K562 (cell line): ENCODE results near the gene TMED6. TPM values are rescaled to one million over a fixed set of nuclear protein-coding genes. Genes with fewer than 3 reads are reported as not detected.

Experiments used
- ATAC-seq: fragments of 200-7000 bp; cut with Tn5 transposase; 3 replicates; pipeline ENCODE4 v1.9.1; 2020; ENCODE audit warnings: moderate library complexity
- BruUV-seq: library from RNA; stranded (reverse); fragments of 400-500 nt; replicated peaks from 2 replicates; lab custom pipeline; 2021; lab: Mats Ljungman, UMichigan
- CTCF ChIA-PET: fragments of 300-600 bp; formaldehyde crosslinking; extraction: SDS; loops from one replicate; lab custom pipeline; 2021; ENCODE audit warnings: low intra/inter-chr PET ratio; lab: Yijun Ruan, JAX
- POLR2A ChIA-PET: fragments of 300-600, 350-650 bp; sonication (Branson Sonifier 250); formaldehyde crosslinking; extraction: SDS; loops from one replicate; lab custom pipeline; 2021; ENCODE audit warnings: antibody characterized with exemption, inconsistent platforms; lab: Yijun Ruan, JAX
- DNase-seq, 4 experiments: peaks; one replicate each; pipeline versions ENCODE4 v3.0.0 to v3.0.0-alpha.2; 2011 to 2018; ENCODE audit warnings: low spot score in 3 of 4, mixed read lengths in 3 of 4; ENCODE audit errors: extremely low read depth in 1 of 4
- FAIRE-seq: peaks from 2 replicates; lab custom pipeline; 2011; peaks lifted over from hg19 to GRCh38; lab: Jason Lieb, UNC
- H2AFZ ChIP-seq: 2 replicates; pipeline ENCODE4 v1.6.0; 2011; ENCODE audit warnings: low read depth, low read length, control low read depth, inconsistent platforms
- H3K27ac ChIP-seq: fragments of 200-600 bp; 3 replicates; pipeline ENCODE4 v1.8.0; 2011; ENCODE audit warnings: low read depth, mild to moderate bottlenecking, control low read depth, inconsistent platforms, low read length, moderate library complexity, mixed read lengths; ENCODE audit errors: extremely low read depth
- H3K27me3 ChIP-seq, 2 experiments: fragments of 300-600 bp in 1 of 2; 2 replicates in 1 of 2; 3 replicates in 1 of 2; pipeline versions ENCODE4 v1.6.0 to v1.8.0; 2011; ENCODE audit warnings: inconsistent platforms in 2 of 2, low read length in 2 of 2, mild to moderate bottlenecking in 1 of 2, mixed read lengths in 1 of 2, moderate library complexity in 1 of 2; ENCODE audit not compliant: control insufficient read depth in 2 of 2, insufficient read depth in 2 of 2
- H3K36me3 ChIP-seq: fragments of 300-600 bp; 3 replicates; pipeline ENCODE4 v1.8.0; 2011; ENCODE audit warnings: mild to moderate bottlenecking, low read length, inconsistent platforms; ENCODE audit not compliant: control insufficient read depth, insufficient read depth
- H3K4me1 ChIP-seq, 2 experiments: fragments of 200-600 bp in 1 of 2; replicated peaks in 1 of 2; 2 replicates in 1 of 2; 3 replicates in 1 of 2; pipeline versions ENCODE4 v1.5.1 to v1.8.0; 2011; ENCODE audit warnings: inconsistent platforms in 2 of 2, low read length in 2 of 2, mild to moderate bottlenecking in 1 of 2, mixed read lengths in 1 of 2, moderate library complexity in 1 of 2; ENCODE audit not compliant: control insufficient read depth in 2 of 2, insufficient read depth in 2 of 2
- H3K4me2 ChIP-seq: 2 replicates; pipeline ENCODE4 v1.6.1; 2011; ENCODE audit warnings: low read length, control low read depth, inconsistent platforms, mixed read lengths; ENCODE audit not compliant: insufficient read depth
- H3K4me3 ChIP-seq: fragments of 200-600 bp; sonication (generic), shearing (Covaris generic); 2 replicates; pipeline ENCODE4 v1.5.1; 2016; ENCODE audit warnings: control low read depth, inconsistent platforms
- H3K79me2 ChIP-seq: fragments of 200-600 bp; 3 replicates; pipeline ENCODE4 v1.8.0; 2011; ENCODE audit warnings: low read length, inconsistent platforms; ENCODE audit not compliant: control insufficient read depth, insufficient read depth
- H3K9ac ChIP-seq, 2 experiments: 2 replicates each; pipeline versions ENCODE4 v1.6.0 to v1.6.1; 2011; ENCODE audit warnings: low read depth in 2 of 2, low read length in 2 of 2, control low read depth in 1 of 2, inconsistent platforms in 1 of 2, mild to moderate bottlenecking in 1 of 2, mixed read lengths in 1 of 2; ENCODE audit not compliant: insufficient read depth in 1 of 2
- H3K9me1 ChIP-seq: one replicate; pipeline ENCODE4 v1.6.0; 2011; ENCODE audit warnings: inconsistent platforms, mild to moderate bottlenecking, low read length, moderate library complexity; ENCODE audit not compliant: control insufficient read depth, insufficient read depth
- H3K9me3 ChIP-seq: replicated peaks from 2 replicates; pipeline ENCODE4 v1.5.1; 2011; ENCODE audit warnings: low read depth, low read length, inconsistent platforms; ENCODE audit not compliant: control insufficient read depth, insufficient read depth
- H4K20me1 ChIP-seq: replicated peaks from 2 replicates; pipeline ENCODE4 v1.6.1; 2011; ENCODE audit warnings: low read length, inconsistent platforms, mixed read lengths; ENCODE audit not compliant: control insufficient read depth, insufficient read depth
- BCOR ChIP-seq: fragments of 450-650 bp; IDR thresholded peaks from 2 replicates; pipeline ENCODE4 v1.6.1; 2016
- CTBP1 ChIP-seq: fragments of 450-650 bp; IDR thresholded peaks from 2 replicates; pipeline ENCODE4 v1.6.1; 2016; ENCODE audit warnings: borderline replicate concordance
- FOS ChIP-seq: IDR thresholded peaks from 3 replicates; pipeline ENCODE4 v1.6.1; 2011; ENCODE audit not compliant: insufficient read length; ENCODE audit errors: extremely low read depth
- HDAC6 ChIP-seq: IDR thresholded peaks from 2 replicates; pipeline ENCODE4 v1.6.1; 2012; ENCODE audit warnings: low read depth, mild to moderate bottlenecking, control low read depth, inconsistent platforms, low read length, moderate library complexity
- MECOM ChIP-seq: fragments of 250-450 bp; sonication (Bioruptor Pico); IDR thresholded peaks from 2 replicates; pipeline ENCODE4 v1.8.0; 2022; ENCODE audit warnings: inconsistent platforms
- NCOA6 ChIP-seq: fragments of 450-650 bp; IDR thresholded peaks from 2 replicates; pipeline ENCODE4 v1.6.1; 2017; ENCODE audit warnings: mild to moderate bottlenecking
- POLR2A ChIP-seq: fragments of 450-650 bp; conservative IDR thresholded peaks from 2 replicates; pipeline ENCODE4 v1.6.1; 2016
- RFX1 ChIP-seq: fragments of 450-650 bp; IDR thresholded peaks from 2 replicates; pipeline ENCODE4 v1.6.1; 2016; ENCODE audit warnings: mild to moderate bottlenecking, moderate library complexity
- SMAD1 ChIP-seq: fragments of 150-350 bp; IDR thresholded peaks from 2 replicates; pipeline ENCODE4 v1.6.1; 2014; ENCODE audit warnings: low read length, low read depth; ENCODE audit not compliant: partially characterized antibody
- SREBF1 ChIP-seq: fragments of 150-350 bp; IDR thresholded peaks from 2 replicates; pipeline ENCODE4 v1.6.1; 2014; ENCODE audit warnings: antibody characterized with exemption, low read depth, low read length, borderline replicate concordance
- TAF7 ChIP-seq: fragments of 450-650 bp; IDR thresholded peaks from 2 replicates; pipeline ENCODE4 v1.6.1; 2016; ENCODE audit warnings: missing genetic modification characterization, missing compliant biosample characterization
- TEAD4 ChIP-seq, 2 experiments: sonication (generic) in 1 of 2; formaldehyde crosslinking in 1 of 2; IDR thresholded peaks; 2 replicates each; pipeline versions ENCODE4 v1.6.1 to v1.8.0; 2012 to 2022; ENCODE audit warnings: borderline replicate concordance in 1 of 2, inconsistent platforms in 1 of 2, low read length in 1 of 2, mild to moderate bottlenecking in 1 of 2, missing genetic modification reagents in 1 of 2
- ZNF12 ChIP-seq: sonication (generic); formaldehyde crosslinking; IDR thresholded peaks from 2 replicates; pipeline ENCODE4 v1.4.0; 2020; ENCODE audit warnings: mild to moderate bottlenecking, missing genetic modification reagents
- ZNF212 ChIP-seq: fragments of 450-650 bp; formaldehyde crosslinking; IDR thresholded peaks from 2 replicates; pipeline ENCODE4 v1.4.0; 2020; ENCODE audit warnings: mild to moderate bottlenecking
- ZNF23 ChIP-seq: fragments of 250-450 bp; sonication (Bioruptor Pico); IDR thresholded peaks from 2 replicates; pipeline ENCODE4 v1.4.0; 2020; ENCODE audit warnings: mild to moderate bottlenecking
- ZNF24 ChIP-seq: fragments of 450-650 bp; IDR thresholded peaks from 2 replicates; pipeline ENCODE4 v1.6.1; 2016
- ZNF316 ChIP-seq: fragments of 450-650 bp; IDR thresholded peaks from 2 replicates; pipeline ENCODE4 v1.6.1; 2016
- WGBS: fragments of 100-300 bp; shearing (Covaris generic); methylation state at CpG from one replicate; pipeline ENCODE4 v1.1.6; 2016; ENCODE audit warnings: low coverage, mixed read lengths; ENCODE audit not compliant: insufficient coverage; ENCODE audit errors: missing lambda C conversion rate; 5-methylcytosine and 5-hydroxymethylcytosine counted together
- in situ Hi-C: fragments of 300-500 bp; cut with MboI; formaldehyde crosslinking; loops from 4 replicates; pipeline ENCODE4 v1.15.0; 2018; ENCODE audit warnings: inconsistent platforms, mixed read lengths
- intact Hi-C: fragments of 100-400 bp; cut with micrococcal nuclease; formaldehyde crosslinking; loops from 2 replicates; pipeline ENCODE4 v1.14.2; 2022
- polyA plus RNA-seq, 8 experiments: library from polyadenylated mRNA; depleted of rRNA in 4 of 8; stranded (reverse) in 5 of 8; unstranded in 3 of 8; fragments of >200 nt; fragmentation: Nextera tagmentation in 2 of 8; fragmentation: Illumina TruSeq in 1 of 8; extraction: Ambion mirVana in 2 of 8; extraction: Trizol in 1 of 8; gene quantifications; 2 replicates each; pipeline versions ENCODE4 v1.2.1 to v1.2.3, GENCODE V29; 2011 to 2014; ENCODE audit warnings: inconsistent platforms in 1 of 8, missing spikeins in 1 of 8
- total RNA-seq, 7 experiments: library from RNA; depleted of rRNA in 6 of 7; stranded (reverse); fragments of >200 nt in 6 of 7; fragmentation: Illumina TruSeq in 2 of 7; extraction: Trizol in 2 of 7; gene quantifications; 2 replicates each; pipeline versions ENCODE4 v1.2.1 to v1.2.3, GENCODE V29; 2011 to 2021; ENCODE audit warnings: low replicate concordance in 1 of 7
- TF ChIP-seq, protein P1 (sequence below): fragments of 450-650 bp; IDR thresholded peaks from 2 replicates; pipeline ENCODE4 v1.7.1; 2018; ENCODE audit warnings: mild to moderate bottlenecking, low read depth; ENCODE audit not compliant: partially characterized antibody
- TF ChIP-seq, protein P2 (sequence below): IDR thresholded peaks from 2 replicates; pipeline ENCODE4 v1.6.1; 2012; ENCODE audit warnings: low read depth, low read length, improper control_type of control experiment, borderline replicate concordance
- TF ChIP-seq, protein P3 (sequence below): fragments of 250-450 bp; sonication (Bioruptor Pico); IDR thresholded peaks from 2 replicates; pipeline ENCODE4 v1.6.1; 2021; ENCODE audit warnings: mild to moderate bottlenecking

Gene TMED6
- total and polyA plus RNA-seq, 9 of the 15 experiments (the other 6 are each of a cell fraction or from before 2014, with no cell fraction given) = 0.14 to 0.45 (median 0.25) TPM; not detected in 2

DNA sequence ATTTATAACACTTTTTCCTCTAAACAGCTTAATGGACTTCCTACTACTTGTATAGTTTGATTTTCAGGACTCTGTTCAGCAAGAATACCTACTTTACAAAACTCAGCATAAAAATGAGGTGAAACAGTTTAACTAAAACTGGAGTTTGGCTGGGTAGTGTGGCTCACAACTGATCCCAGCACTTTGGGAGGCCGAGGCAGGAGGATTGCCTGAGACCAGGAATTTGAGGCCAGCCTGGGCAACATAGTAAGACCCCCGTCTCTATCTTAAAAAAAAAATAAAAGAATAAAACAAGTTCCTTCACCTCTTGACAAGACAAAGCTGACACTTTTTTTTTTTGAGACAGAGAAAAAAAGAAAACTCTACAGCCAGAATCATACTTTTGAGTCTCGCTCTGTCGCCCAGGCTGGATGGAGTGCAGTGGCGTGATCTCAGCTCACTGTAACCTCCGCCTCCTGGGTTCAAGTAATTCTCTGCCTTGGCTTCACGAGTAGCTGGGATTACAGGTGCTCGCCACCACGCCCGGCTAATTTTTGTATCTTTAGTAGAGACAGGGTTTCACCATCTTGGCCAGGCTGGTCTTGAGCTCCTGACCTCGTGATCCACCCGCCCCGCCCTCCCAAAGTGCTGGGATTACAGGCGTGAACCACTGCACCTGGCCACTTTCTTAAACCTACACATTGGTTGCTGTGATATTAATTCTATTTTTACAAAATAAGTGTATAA is 23.8 kb downstream of the TMED6 start:
- in situ Hi-C loops = no loop called here
- FAIRE-seq (peak; percentile 58), ATAC-seq (no peak), DNase-seq (no peak)
- no peaks in the 10 kb centered on the region for H3K27me3 ChIP-seq
- WGBS = 54% methylated on average over 12 of the region's 14 CpGs
- H2AFZ ChIP-seq = no peak overlapping the region
- peaks cover 78% of the 10 kb centered on the region for H3K36me3 ChIP-seq
- peaks cover 21 to 69% of the 10 kb centered on the region in 2 experiments; a peak in 4 of 5 replicates for H3K4me1 ChIP-seq
- intact Hi-C loops = no loop called here
- no TSS peak for BruUV-seq
- H3K9me1 ChIP-seq = no peaks in the 10 kb centered on the region
- peaks cover 33% of the 10 kb centered on the region for H4K20me1 ChIP-seq
- H3K79me2 ChIP-seq = peaks cover 84% of the 10 kb centered on the region
- H3K4me3 ChIP-seq = peak overlapping the region; percentile 88
- CTCF ChIA-PET = no interaction called here
- POLR2A ChIA-PET = interaction anchor here (0.6 to 5.1 kb wide), 4 partner anchors 11 to 55 kb away, joined by 3 to 51 read pairs (median 18); partner anchors contain the start of genes COG8 and NIP7
- H3K9me3 ChIP-seq = no peaks in the 10 kb centered on the region
- H3K9ac ChIP-seq = peak overlapping the region; percentile 85 to 97; a peak in 2 of 4 replicates
- H3K27ac ChIP-seq = peak overlapping the region; percentile 47; the same call in 2 of the 3 replicates
- peak overlapping the region; percentile 89 for H3K4me2 ChIP-seq
- TF ChIP-seq ZNF12 (CRISPR knock-in tag) (no peak), ZNF316 (peak; percentile 21; the same call in 1 of the 2 replicates), ZNF212 (CRISPR knock-in tag) (no peak), ZNF23 (CRISPR knock-in tag) (no peak), MECOM (no peak), NCOA6 (no peak), CTBP1 (no peak), ZNF24 (no peak), TAF7 (no peak), POLR2A (no peak; the same call in 1 of the 2 replicates), SMAD1 (no peak), BCOR (peak; percentile 49; the same call in 1 of the 2 replicates), FOS (no peak), HDAC6 (no peak), TEAD4 (IDR thresholded peaks at IDR 0.05; ENCODE audit: low read length) (no peak), TEAD4 (CRISPR knock-in tag; IDR thresholded peaks at IDR 0.05; ENCODE audit: borderline replicate concordance) (no peak), SREBF1 (no peak), RFX1 (no peak)
- TF ChIP-seq, protein P1, sequence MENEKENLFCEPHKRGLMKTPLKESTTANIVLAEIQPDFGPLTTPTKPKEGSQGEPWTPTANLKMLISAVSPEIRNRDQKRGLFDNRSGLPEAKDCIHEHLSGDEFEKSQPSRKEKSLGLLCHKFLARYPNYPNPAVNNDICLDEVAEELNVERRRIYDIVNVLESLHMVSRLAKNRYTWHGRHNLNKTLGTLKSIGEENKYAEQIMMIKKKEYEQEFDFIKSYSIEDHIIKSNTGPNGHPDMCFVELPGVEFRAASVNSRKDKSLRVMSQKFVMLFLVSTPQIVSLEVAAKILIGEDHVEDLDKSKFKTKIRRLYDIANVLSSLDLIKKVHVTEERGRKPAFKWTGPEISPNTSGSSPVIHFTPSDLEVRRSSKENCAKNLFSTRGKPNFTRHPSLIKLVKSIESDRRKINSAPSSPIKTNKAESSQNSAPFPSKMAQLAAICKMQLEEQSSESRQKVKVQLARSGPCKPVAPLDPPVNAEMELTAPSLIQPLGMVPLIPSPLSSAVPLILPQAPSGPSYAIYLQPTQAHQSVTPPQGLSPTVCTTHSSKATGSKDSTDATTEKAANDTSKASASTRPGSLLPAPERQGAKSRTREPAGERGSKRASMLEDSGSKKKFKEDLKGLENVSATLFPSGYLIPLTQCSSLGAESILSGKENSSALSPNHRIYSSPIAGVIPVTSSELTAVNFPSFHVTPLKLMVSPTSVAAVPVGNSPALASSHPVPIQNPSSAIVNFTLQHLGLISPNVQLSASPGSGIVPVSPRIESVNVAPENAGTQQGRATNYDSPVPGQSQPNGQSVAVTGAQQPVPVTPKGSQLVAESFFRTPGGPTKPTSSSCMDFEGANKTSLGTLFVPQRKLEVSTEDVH = no peak
- TF ChIP-seq, protein P2, sequence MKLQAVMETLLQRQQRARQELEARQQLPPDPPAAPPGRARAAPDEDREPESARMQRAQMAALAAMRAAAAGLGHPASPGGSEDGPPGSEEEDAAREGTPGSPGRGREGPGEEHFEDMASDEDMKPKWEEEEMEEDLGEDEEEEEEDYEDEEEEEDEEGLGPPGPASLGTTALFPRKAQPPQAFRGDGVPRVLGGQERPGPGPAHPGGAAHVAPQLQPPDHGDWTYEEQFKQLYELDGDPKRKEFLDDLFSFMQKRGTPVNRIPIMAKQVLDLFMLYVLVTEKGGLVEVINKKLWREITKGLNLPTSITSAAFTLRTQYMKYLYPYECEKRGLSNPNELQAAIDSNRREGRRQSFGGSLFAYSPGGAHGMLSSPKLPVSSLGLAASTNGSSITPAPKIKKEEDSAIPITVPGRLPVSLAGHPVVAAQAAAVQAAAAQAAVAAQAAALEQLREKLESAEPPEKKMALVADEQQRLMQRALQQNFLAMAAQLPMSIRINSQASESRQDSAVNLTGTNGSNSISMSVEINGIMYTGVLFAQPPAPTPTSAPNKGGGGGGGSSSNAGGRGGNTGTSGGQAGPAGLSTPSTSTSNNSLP = no peak
- TF ChIP-seq, protein P3, sequence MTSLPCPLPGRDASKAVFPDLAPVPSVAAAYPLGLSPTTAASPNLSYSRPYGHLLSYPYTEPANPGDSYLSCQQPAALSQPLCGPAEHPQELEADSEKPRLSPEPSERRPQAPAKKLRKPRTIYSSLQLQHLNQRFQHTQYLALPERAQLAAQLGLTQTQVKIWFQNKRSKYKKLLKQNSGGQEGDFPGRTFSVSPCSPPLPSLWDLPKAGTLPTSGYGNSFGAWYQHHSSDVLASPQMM (CRISPR knock-in tag) = no peak
